ENCODE measurements around the gene TTYH1. TPM values are rescaled to one million over a fixed set of nuclear protein-coding genes. Genes with fewer than 3 reads are reported as not detected.
"Not testable (repeated sequence)": the region's sequence is repeated elsewhere in the genome, so short reads cannot be mapped to it uniquely, and the experiment has no call there.

The TTYH1 gene
- polyA plus RNA-seq, 1 donor, result 8.2 TPM

- Histone ChIP-seq H3K4me1 (ENCODE audit: control insufficient read depth, insufficient read depth, low read length) (peaks cover 15% of the 10 kb centered on the region), H3K27ac (ENCODE audit: low read length) (no peak overlapping the region), H3K36me3 (ENCODE audit: control insufficient read depth, insufficient read depth, low read length) (peaks cover 16% of the 10 kb centered on the region), H3K4me3 (ENCODE audit: low read length) (no peak overlapping the region), H3K27me3 (ENCODE audit: control insufficient read depth, insufficient read depth, low read length) (no peaks in the 10 kb centered on the region), H3K9me3 (ENCODE audit: control insufficient read depth, low read depth, low read length) (no peaks in the 10 kb centered on the region)
- DNase-seq, result peak in 1 of 2 donors; percentile 49
- no CpG with 5 or more reads among the region's 15 CpGs for WGBS (ENCODE audit: insufficient coverage, low lambda C conversion rate)
Measured at GRCh38 chr19:54439174-54439851, 24.0 kb downstream of the TTYH1 start.

DNA sequence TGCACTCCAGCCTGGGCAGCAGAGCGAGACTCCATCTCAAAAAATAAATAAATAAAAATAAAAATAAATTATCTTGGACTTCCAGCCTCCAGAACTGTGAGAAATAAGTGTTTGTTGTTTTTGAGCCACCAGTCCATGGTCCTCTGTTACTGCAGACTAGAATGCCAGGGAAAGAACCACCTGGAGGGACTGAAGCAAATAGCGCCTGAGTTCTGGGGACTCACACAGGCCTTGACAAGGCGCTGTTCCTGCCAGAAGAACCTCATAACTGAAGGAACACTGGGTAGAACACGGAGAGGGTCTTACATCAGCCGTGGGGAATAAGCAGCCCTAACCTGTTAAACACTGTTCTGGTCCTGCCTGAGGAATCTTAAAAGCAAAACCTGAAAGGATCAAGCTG, 25.4 kb downstream of the TTYH1 start:
- WGBS (ENCODE audit: insufficient coverage, low lambda C conversion rate), result 100% methylated on average over 1 of the region's 5 CpGs
- Histone ChIP-seq H3K27me3 (ENCODE audit: control insufficient read depth, insufficient read depth, low read length) (no peaks in the 10 kb centered on the region), H3K4me1 (ENCODE audit: control insufficient read depth, insufficient read depth, low read length) (peaks cover 15% of the 10 kb centered on the region), H3K9me3 (ENCODE audit: control insufficient read depth, low read depth, low read length) (no peaks in the 10 kb centered on the region), H3K27ac (ENCODE audit: low read length) (no peak overlapping the region), H3K4me3 (ENCODE audit: low read length) (no peak overlapping the region), H3K36me3 (ENCODE audit: control insufficient read depth, insufficient read depth, low read length) (peaks cover 16% of the 10 kb centered on the region)
- DNase-seq, result no peak

DNA sequence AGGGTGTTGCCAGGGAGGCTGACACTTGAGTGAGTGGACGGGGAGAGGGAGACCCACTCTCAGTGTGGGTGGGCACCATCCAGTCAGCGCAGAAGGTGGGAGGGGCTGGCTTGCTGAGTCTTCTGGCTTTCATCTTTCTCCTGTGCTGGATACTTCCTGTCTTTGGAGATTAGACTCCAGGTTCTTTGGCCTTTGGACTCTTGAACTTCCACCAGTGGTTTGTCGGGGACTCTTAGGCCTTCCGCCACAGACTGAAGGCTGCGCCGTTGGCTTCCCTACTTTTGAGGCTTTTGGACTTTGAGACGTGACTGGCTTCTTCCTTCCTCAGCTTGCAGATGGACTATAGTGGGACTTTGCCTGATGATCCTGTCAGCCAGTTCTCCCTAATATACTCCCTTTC, 29.5 kb downstream of the TTYH1 start:
- Histone ChIP-seq H3K4me3 (ENCODE audit: low read length) (no peak overlapping the region), H3K36me3 (ENCODE audit: control insufficient read depth, insufficient read depth, low read length) (peaks cover 8% of the 10 kb centered on the region), H3K9me3 (ENCODE audit: control insufficient read depth, low read depth, low read length) (no peaks in the 10 kb centered on the region), H3K27ac (ENCODE audit: low read length) (peak overlapping the region; percentile 82), H3K4me1 (ENCODE audit: control insufficient read depth, insufficient read depth, low read length) (peaks cover 29% of the 10 kb centered on the region), H3K27me3 (ENCODE audit: control insufficient read depth, insufficient read depth, low read length) (no peaks in the 10 kb centered on the region)
- no CpG with 5 or more reads among the region's 7 CpGs for WGBS (ENCODE audit: insufficient coverage, low lambda C conversion rate)
- DNase-seq, result peak; percentile 94 to 98

DNA sequence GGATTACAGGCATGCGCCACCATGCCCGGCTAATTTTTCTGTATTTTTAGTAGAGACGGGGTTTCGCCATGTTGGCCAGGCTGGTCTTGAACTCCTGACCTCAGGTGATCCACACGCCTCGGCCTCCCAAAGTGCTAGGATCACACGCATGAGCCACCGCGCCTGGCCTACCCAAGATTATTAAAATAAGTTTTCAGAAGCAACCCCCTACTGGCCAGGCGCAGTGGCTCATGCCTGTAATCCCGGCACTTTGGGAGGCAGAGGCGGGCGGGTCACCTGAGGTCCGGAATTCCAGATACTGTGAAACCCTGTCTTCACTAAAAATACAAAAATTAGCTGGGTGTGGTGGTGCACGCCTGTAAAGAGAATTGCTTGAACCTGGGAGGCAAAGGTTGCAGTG, 31.1 kb downstream of the TTYH1 start:
- H3K4me3 ChIP-seq (ENCODE audit: low read length); H3K27me3 ChIP-seq (ENCODE audit: control insufficient read depth, insufficient read depth, low read length); H3K36me3 ChIP-seq (ENCODE audit: control insufficient read depth, insufficient read depth, low read length); H3K9me3 ChIP-seq (ENCODE audit: control insufficient read depth, low read depth, low read length); DNase-seq: not testable (repeated sequence)
- peaks cover 40% of the 10 kb centered on the region for H3K4me1 ChIP-seq (ENCODE audit: control insufficient read depth, insufficient read depth, low read length)
- 86% methylated on average over 2 of the region's 15 CpGs for WGBS (ENCODE audit: insufficient coverage, low lambda C conversion rate)
- H3K27ac ChIP-seq (ENCODE audit: low read length), result peak overlapping the region; percentile 6

- peak; percentile 56 to 81 for DNase-seq
- Histone ChIP-seq H3K27ac (ENCODE audit: low read length) (peak overlapping the region; percentile 100), H3K9me3 (ENCODE audit: control insufficient read depth, low read depth, low read length) (no peaks in the 10 kb centered on the region), H3K4me1 (ENCODE audit: control insufficient read depth, insufficient read depth, low read length) (peaks cover 40% of the 10 kb centered on the region), H3K4me3 (ENCODE audit: low read length) (peak overlapping the region; percentile 62), H3K36me3 (ENCODE audit: control insufficient read depth, insufficient read depth, low read length) (peaks cover 26% of the 10 kb centered on the region), H3K27me3 (ENCODE audit: control insufficient read depth, insufficient read depth, low read length) (no peaks in the 10 kb centered on the region)
- no CpG with 5 or more reads among the region's 34 CpGs for WGBS (ENCODE audit: insufficient coverage, low lambda C conversion rate)
Measured at GRCh38 chr19:54448040-54448773, 32.9 kb downstream of the TTYH1 start.

DNA sequence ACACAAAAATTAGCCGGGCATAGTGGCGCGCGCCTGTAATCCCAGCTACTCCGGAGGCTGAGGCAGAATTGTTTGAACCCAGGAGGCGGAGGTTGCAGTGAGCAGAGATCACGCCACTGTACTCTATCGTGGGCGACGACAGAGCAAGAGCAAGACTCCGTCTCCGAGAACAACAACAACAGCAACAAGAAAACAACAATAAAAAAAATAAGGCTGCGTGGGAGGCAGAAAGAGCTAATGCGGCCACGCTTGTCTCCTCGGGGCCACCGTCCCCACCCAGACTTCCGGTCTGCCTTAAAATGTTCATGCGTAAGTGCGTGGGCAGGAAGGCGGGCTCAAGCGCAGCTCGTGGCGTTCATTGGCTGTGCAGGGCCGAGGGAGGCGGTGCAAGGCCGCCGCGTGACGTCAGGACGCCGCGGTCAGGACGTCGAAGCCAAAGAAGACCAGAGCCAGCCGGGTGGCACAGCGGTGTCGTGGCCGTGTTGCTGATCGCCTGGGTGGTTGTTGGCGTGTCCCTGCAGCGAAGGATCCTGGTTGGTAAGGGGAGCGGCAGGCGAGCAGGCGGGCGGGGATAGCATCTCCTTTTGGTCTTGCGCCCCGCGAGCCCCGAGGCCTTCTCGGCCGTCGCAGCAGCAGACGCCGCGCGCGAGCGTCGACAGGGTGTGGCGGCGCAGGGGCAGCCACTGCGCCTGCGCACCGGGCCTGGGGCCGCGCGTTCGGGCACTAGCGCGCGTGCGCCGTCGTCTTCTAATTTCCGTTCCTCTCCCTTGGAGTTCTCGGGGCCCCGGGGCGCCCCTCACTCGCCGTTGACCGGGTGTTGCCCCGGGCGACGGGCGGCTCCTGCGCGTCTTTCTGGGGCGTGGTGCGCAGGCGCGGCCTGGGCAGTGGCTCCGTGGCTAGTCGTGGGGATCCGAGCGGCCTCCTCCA, 33.8 kb downstream of the TTYH1 start, which contains the start of gene LENG8:
TSS of gene LENG8 (plus strand) at position 426 of the 927 bp plus-strand sequence. CDS start 2,146 bp downstream, outside the sequence.
- peak within 1 kb of the TSS; percentile 100 for H3K27ac ChIP-seq (ENCODE audit: low read length)
- H3K4me1 ChIP-seq (ENCODE audit: control insufficient read depth, insufficient read depth, low read length), result peaks cover 38% of the 10 kb centered on the region
- peak; percentile 99 to 100 for DNase-seq
- peak within 1 kb of the TSS; percentile 62 for H3K4me3 ChIP-seq (ENCODE audit: low read length)
- H3K36me3 ChIP-seq (ENCODE audit: control insufficient read depth, insufficient read depth, low read length), result peaks cover 34% of the 10 kb centered on the region
- 0% methylated on average over 2 of the region's 96 CpGs for WGBS (ENCODE audit: insufficient coverage, low lambda C conversion rate)
- no peaks in the 10 kb centered on the region for H3K9me3 ChIP-seq (ENCODE audit: control insufficient read depth, low read depth, low read length)
- H3K27me3 ChIP-seq (ENCODE audit: control insufficient read depth, insufficient read depth, low read length), result no peaks in the 10 kb centered on the region

- peaks cover 41% of the 10 kb centered on the region for H3K36me3 ChIP-seq (ENCODE audit: control insufficient read depth, insufficient read depth, low read length)
- WGBS (ENCODE audit: insufficient coverage, low lambda C conversion rate), result 0% methylated on average over 6 of the region's 21 CpGs
- DNase-seq, result no peak
- peak overlapping the region; percentile 100 for H3K27ac ChIP-seq (ENCODE audit: low read length)
- H3K27me3 ChIP-seq (ENCODE audit: control insufficient read depth, insufficient read depth, low read length), result no peaks in the 10 kb centered on the region
- no peaks in the 10 kb centered on the region for H3K9me3 ChIP-seq (ENCODE audit: control insufficient read depth, low read depth, low read length)
- peak overlapping the region; percentile 62 for H3K4me3 ChIP-seq (ENCODE audit: low read length)
- peaks cover 32% of the 10 kb centered on the region for H3K4me1 ChIP-seq (ENCODE audit: control insufficient read depth, insufficient read depth, low read length)
Measured at GRCh38 chr19:54449701-54450069, 34.4 kb downstream of the TTYH1 start.

DNA sequence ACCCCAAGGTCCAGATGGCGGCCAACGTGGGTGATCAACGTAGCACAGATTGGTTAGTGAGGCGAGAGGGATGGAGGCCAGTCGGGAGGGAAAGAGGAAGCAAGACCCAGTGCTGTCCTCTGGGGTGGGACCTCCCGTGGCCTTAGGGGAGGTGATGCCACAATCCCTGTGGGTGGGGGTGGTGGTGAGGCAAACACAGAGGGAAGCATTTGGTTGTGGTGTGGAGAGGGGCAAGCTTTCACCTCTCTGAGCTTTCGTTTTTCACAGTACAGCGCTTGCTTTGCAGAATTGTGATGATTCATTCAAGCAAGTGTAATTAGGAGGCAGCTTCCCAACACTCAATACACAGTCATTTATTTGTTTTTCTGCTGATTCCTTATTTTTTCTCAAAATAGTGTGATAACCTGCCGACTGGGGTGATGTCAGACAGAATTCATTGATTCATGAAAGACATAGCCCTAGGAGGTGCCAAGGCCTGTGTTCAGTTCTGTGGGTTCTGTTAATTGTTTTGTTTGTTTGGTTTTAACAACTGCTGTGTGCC, 36.1 kb downstream of the TTYH1 start:
- Histone ChIP-seq H3K9me3 (ENCODE audit: control insufficient read depth, low read depth, low read length) (no peaks in the 10 kb centered on the region), H3K4me3 (ENCODE audit: low read length) (no peak overlapping the region), H3K4me1 (ENCODE audit: control insufficient read depth, insufficient read depth, low read length) (peaks cover 22% of the 10 kb centered on the region), H3K27me3 (ENCODE audit: control insufficient read depth, insufficient read depth, low read length) (no peaks in the 10 kb centered on the region), H3K36me3 (ENCODE audit: control insufficient read depth, insufficient read depth, low read length) (peaks cover 58% of the 10 kb centered on the region), H3K27ac (ENCODE audit: low read length) (no peak overlapping the region)
- 70% methylated on average over 2 of the region's 9 CpGs for WGBS (ENCODE audit: insufficient coverage, low lambda C conversion rate)
- no peak for DNase-seq

DNA sequence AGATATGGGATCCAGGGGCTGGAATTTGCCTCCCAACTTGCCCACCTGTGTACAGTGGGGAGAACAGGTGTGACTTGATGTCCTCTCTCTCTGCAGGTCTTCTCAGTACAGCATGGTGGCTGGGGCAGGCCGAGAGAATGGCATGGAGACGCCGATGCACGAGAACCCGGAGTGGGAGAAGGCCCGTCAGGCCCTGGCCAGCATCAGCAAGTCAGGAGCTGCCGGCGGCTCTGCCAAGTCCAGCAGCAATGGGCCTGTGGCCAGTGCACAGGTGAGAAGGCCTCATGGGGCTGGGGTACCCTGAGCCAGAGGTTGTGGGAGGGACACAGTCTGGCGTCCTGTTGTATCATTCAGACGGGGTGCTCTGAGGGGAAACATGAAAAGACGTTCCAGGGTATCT, 36.7 kb downstream of the TTYH1 start:
- no CpG with 5 or more reads among the region's 11 CpGs for WGBS (ENCODE audit: insufficient coverage, low lambda C conversion rate)
- Histone ChIP-seq H3K27ac (ENCODE audit: low read length) (no peak overlapping the region), H3K36me3 (ENCODE audit: control insufficient read depth, insufficient read depth, low read length) (peaks cover 64% of the 10 kb centered on the region), H3K4me1 (ENCODE audit: control insufficient read depth, insufficient read depth, low read length) (peaks cover 17% of the 10 kb centered on the region), H3K4me3 (ENCODE audit: low read length) (no peak overlapping the region), H3K27me3 (ENCODE audit: control insufficient read depth, insufficient read depth, low read length) (no peaks in the 10 kb centered on the region), H3K9me3 (ENCODE audit: control insufficient read depth, low read depth, low read length) (no peaks in the 10 kb centered on the region)
- DNase-seq, result no peak

DNA sequence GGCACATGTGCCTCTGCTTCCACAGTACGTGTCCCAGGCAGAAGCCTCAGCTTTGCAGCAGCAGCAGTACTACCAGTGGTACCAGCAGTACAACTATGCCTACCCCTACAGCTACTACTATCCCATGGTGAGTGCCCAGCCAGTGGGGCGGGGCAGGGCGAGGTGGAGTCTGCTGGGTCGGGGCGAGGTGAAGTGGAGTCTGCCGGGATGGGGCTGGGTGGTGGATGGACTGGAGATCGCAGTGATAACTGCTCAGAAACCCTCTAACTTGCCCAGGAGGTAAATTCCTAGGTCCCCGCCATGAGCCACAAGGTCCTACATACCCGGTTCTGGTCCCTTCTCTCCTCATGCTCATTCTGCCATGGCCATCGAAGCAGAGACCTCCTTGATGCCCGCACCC, 37.4 kb downstream of the TTYH1 start:
- H3K27me3 ChIP-seq (ENCODE audit: control insufficient read depth, insufficient read depth, low read length), result no peaks in the 10 kb centered on the region
- no peaks in the 10 kb centered on the region for H3K9me3 ChIP-seq (ENCODE audit: control insufficient read depth, low read depth, low read length)
- DNase-seq, result no peak
- no peak overlapping the region for H3K4me3 ChIP-seq (ENCODE audit: low read length)
- H3K27ac ChIP-seq (ENCODE audit: low read length), result no peak overlapping the region
- H3K4me1 ChIP-seq (ENCODE audit: control insufficient read depth, insufficient read depth, low read length), result peaks cover 11% of the 10 kb centered on the region
- WGBS (ENCODE audit: insufficient coverage, low lambda C conversion rate), result no CpG with 5 or more reads among the region's 11 CpGs
- H3K36me3 ChIP-seq (ENCODE audit: control insufficient read depth, insufficient read depth, low read length), result peaks cover 69% of the 10 kb centered on the region

Data from large intestine (tissue), 3 donors.